K562 (cell line): Measurements from ENCODE around the gene CYB5RL. TPM values are rescaled to one million over a fixed set of nuclear protein-coding genes. Genes with fewer than 3 reads are reported as not detected.

Experiments
- ATAC-seq: fragments of 200-7000 bp; cut with Tn5 transposase; 3 replicates; pipeline ENCODE4 v1.9.1; 2020; ENCODE audit warnings: moderate library complexity
- BruUV-seq: library from RNA; stranded (reverse); fragments of 400-500 nt; replicated peaks from 2 replicates; lab custom pipeline; 2021; lab: Mats Ljungman, UMichigan
- CTCF ChIA-PET: fragments of 300-600 bp; formaldehyde crosslinking; extraction: SDS; loops from one replicate; lab custom pipeline; 2021; ENCODE audit warnings: low intra/inter-chr PET ratio; lab: Yijun Ruan, JAX
- POLR2A ChIA-PET: fragments of 300-600, 350-650 bp; sonication (Branson Sonifier 250); formaldehyde crosslinking; extraction: SDS; loops from one replicate; lab custom pipeline; 2021; ENCODE audit warnings: antibody characterized with exemption, inconsistent platforms; lab: Yijun Ruan, JAX
- DNase-seq, 4 experiments: peaks; one replicate each; pipeline versions ENCODE4 v3.0.0 to v3.0.0-alpha.2; 2011 to 2018; ENCODE audit warnings: low spot score in 3 of 4, mixed read lengths in 3 of 4; ENCODE audit errors: extremely low read depth in 1 of 4
- FAIRE-seq: peaks from 2 replicates; lab custom pipeline; 2011; peaks lifted over from hg19 to GRCh38; lab: Jason Lieb, UNC
- H2AFZ ChIP-seq: 2 replicates; pipeline ENCODE4 v1.6.0; 2011; ENCODE audit warnings: low read depth, low read length, control low read depth, inconsistent platforms
- H3K27ac ChIP-seq: fragments of 200-600 bp; 3 replicates; pipeline ENCODE4 v1.8.0; 2011; ENCODE audit warnings: low read depth, mild to moderate bottlenecking, control low read depth, inconsistent platforms, low read length, moderate library complexity, mixed read lengths; ENCODE audit errors: extremely low read depth
- H3K27me3 ChIP-seq, 2 experiments: fragments of 300-600 bp in 1 of 2; 2 replicates in 1 of 2; 3 replicates in 1 of 2; pipeline versions ENCODE4 v1.6.0 to v1.8.0; 2011; ENCODE audit warnings: inconsistent platforms in 2 of 2, low read length in 2 of 2, mild to moderate bottlenecking in 1 of 2, mixed read lengths in 1 of 2, moderate library complexity in 1 of 2; ENCODE audit not compliant: control insufficient read depth in 2 of 2, insufficient read depth in 2 of 2
- H3K36me3 ChIP-seq: fragments of 300-600 bp; 3 replicates; pipeline ENCODE4 v1.8.0; 2011; ENCODE audit warnings: mild to moderate bottlenecking, low read length, inconsistent platforms; ENCODE audit not compliant: control insufficient read depth, insufficient read depth
- H3K4me1 ChIP-seq, 2 experiments: fragments of 200-600 bp in 1 of 2; replicated peaks in 1 of 2; 2 replicates in 1 of 2; 3 replicates in 1 of 2; pipeline versions ENCODE4 v1.5.1 to v1.8.0; 2011; ENCODE audit warnings: inconsistent platforms in 2 of 2, low read length in 2 of 2, mild to moderate bottlenecking in 1 of 2, mixed read lengths in 1 of 2, moderate library complexity in 1 of 2; ENCODE audit not compliant: control insufficient read depth in 2 of 2, insufficient read depth in 2 of 2
- H3K4me2 ChIP-seq: 2 replicates; pipeline ENCODE4 v1.6.1; 2011; ENCODE audit warnings: low read length, control low read depth, inconsistent platforms, mixed read lengths; ENCODE audit not compliant: insufficient read depth
- H3K4me3 ChIP-seq: fragments of 200-600 bp; sonication (generic), shearing (Covaris generic); 2 replicates; pipeline ENCODE4 v1.5.1; 2016; ENCODE audit warnings: control low read depth, inconsistent platforms
- H3K79me2 ChIP-seq: fragments of 200-600 bp; 3 replicates; pipeline ENCODE4 v1.8.0; 2011; ENCODE audit warnings: low read length, inconsistent platforms; ENCODE audit not compliant: control insufficient read depth, insufficient read depth
- H3K9ac ChIP-seq, 2 experiments: 2 replicates each; pipeline versions ENCODE4 v1.6.0 to v1.6.1; 2011; ENCODE audit warnings: low read depth in 2 of 2, low read length in 2 of 2, control low read depth in 1 of 2, inconsistent platforms in 1 of 2, mild to moderate bottlenecking in 1 of 2, mixed read lengths in 1 of 2; ENCODE audit not compliant: insufficient read depth in 1 of 2
- H3K9me1 ChIP-seq: one replicate; pipeline ENCODE4 v1.6.0; 2011; ENCODE audit warnings: inconsistent platforms, mild to moderate bottlenecking, low read length, moderate library complexity; ENCODE audit not compliant: control insufficient read depth, insufficient read depth
- H3K9me3 ChIP-seq: replicated peaks from 2 replicates; pipeline ENCODE4 v1.5.1; 2011; ENCODE audit warnings: low read depth, low read length, inconsistent platforms; ENCODE audit not compliant: control insufficient read depth, insufficient read depth
- H4K20me1 ChIP-seq: replicated peaks from 2 replicates; pipeline ENCODE4 v1.6.1; 2011; ENCODE audit warnings: low read length, inconsistent platforms, mixed read lengths; ENCODE audit not compliant: control insufficient read depth, insufficient read depth
- IRF9 ChIP-seq: fragments of 450-650 bp; IDR thresholded peaks from 2 replicates; pipeline ENCODE4 v1.6.1; 2016; ENCODE audit warnings: missing biosample characterization, missing genetic modification characterization
- NFIC ChIP-seq: fragments of 450-650 bp; IDR thresholded peaks from 2 replicates; pipeline ENCODE4 v1.6.1; 2017; ENCODE audit warnings: mild to moderate bottlenecking, inconsistent platforms
- POLR2A ChIP-seq: fragments of 450-650 bp; conservative IDR thresholded peaks from 2 replicates; pipeline ENCODE4 v1.6.1; 2016
- POLR2G ChIP-seq: fragments of 200-400 bp; formaldehyde crosslinking; IDR thresholded peaks from 2 replicates; pipeline ENCODE4 v1.6.1; 2017; ENCODE audit warnings: low read depth, mild to moderate bottlenecking, antibody characterized with exemption, low read length, moderate library complexity
- RFX7 ChIP-seq: fragments of 250-450 bp; sonication (Bioruptor Pico); IDR thresholded peaks from 2 replicates; pipeline ENCODE4 v1.5.1; 2021; ENCODE audit warnings: mild to moderate bottlenecking
- SUPT5H ChIP-seq: fragments of 450-650 bp; IDR thresholded peaks from 2 replicates; pipeline ENCODE4 v1.6.1; 2016
- ZFP36 ChIP-seq: fragments of 150-350 bp; IDR thresholded peaks from 2 replicates; pipeline ENCODE4 v1.6.1; 2018; ENCODE audit warnings: low read length, low read depth; ENCODE audit not compliant: partially characterized antibody
- WGBS: fragments of 100-300 bp; shearing (Covaris generic); methylation state at CpG from one replicate; pipeline ENCODE4 v1.1.6; 2016; ENCODE audit warnings: low coverage, mixed read lengths; ENCODE audit not compliant: insufficient coverage; ENCODE audit errors: missing lambda C conversion rate; 5-methylcytosine and 5-hydroxymethylcytosine counted together
- in situ Hi-C: fragments of 300-500 bp; cut with MboI; formaldehyde crosslinking; loops from 4 replicates; pipeline ENCODE4 v1.15.0; 2018; ENCODE audit warnings: inconsistent platforms, mixed read lengths
- intact Hi-C: fragments of 100-400 bp; cut with micrococcal nuclease; formaldehyde crosslinking; loops from 2 replicates; pipeline ENCODE4 v1.14.2; 2022
- polyA plus RNA-seq, 8 experiments: library from polyadenylated mRNA; depleted of rRNA in 4 of 8; stranded (reverse) in 5 of 8; unstranded in 3 of 8; fragments of >200 nt; fragmentation: Nextera tagmentation in 2 of 8; fragmentation: Illumina TruSeq in 1 of 8; extraction: Ambion mirVana in 2 of 8; extraction: Trizol in 1 of 8; gene quantifications; 2 replicates each; pipeline versions ENCODE4 v1.2.1 to v1.2.3, GENCODE V29; 2011 to 2014; ENCODE audit warnings: inconsistent platforms in 1 of 8, missing spikeins in 1 of 8
- total RNA-seq, 7 experiments: library from RNA; depleted of rRNA in 6 of 7; stranded (reverse); fragments of >200 nt in 6 of 7; fragmentation: Illumina TruSeq in 2 of 7; extraction: Trizol in 2 of 7; gene quantifications; 2 replicates each; pipeline versions ENCODE4 v1.2.1 to v1.2.3, GENCODE V29; 2011 to 2021; ENCODE audit warnings: low replicate concordance in 1 of 7

CYB5RL gene
- total and polyA plus RNA-seq, 9 of the 15 experiments (the other 6 are each of a cell fraction or from before 2014, with no cell fraction given): 7.9 to 18.0 (median 11.2) TPM

- DNase-seq: peak; percentile 47 to 56 (median 50)
- Histone ChIP-seq H3K9ac (peak overlapping the region in 1 of 2 experiments; percentile 22; a peak in 1 of 4 replicates), H3K36me3 (peaks cover 67% of the 10 kb centered on the region; the same call in 2 of the 3 replicates), H3K4me3 (no peak overlapping the region), H3K27me3 (no peaks in the 10 kb centered on the region), H3K4me2 (no peak overlapping the region), H3K27ac (no peak overlapping the region), H3K9me1 (peaks cover 5% of the 10 kb centered on the region), H3K4me1 (peaks cover 0 to 28% of the 10 kb centered on the region in 2 experiments; a peak in 2 of 5 replicates), H2AFZ (no peak overlapping the region), H3K79me2 (no peaks in the 10 kb centered on the region), H4K20me1 (peaks cover 12% of the 10 kb centered on the region; the same call in 1 of the 2 replicates), H3K9me3 (no peaks in the 10 kb centered on the region)
- TF ChIP-seq SUPT5H (peak; percentile 4; the same call in 1 of the 2 replicates), IRF9 (no peak), RFX7 (no peak), POLR2G (peak; percentile 39), POLR2A (peak; percentile 7), NFIC (peak; percentile 54; the same call in 1 of the 2 replicates), ZFP36 (peak; percentile 85)
- in situ Hi-C loops: no loop called here
- WGBS: 87% methylated on average over 7 of the region's 7 CpGs
- peak; percentile 54 for ATAC-seq
- CTCF ChIA-PET: interaction anchor here (0.6 kb wide), 1 partner anchor 22 kb away, joined by 5 read pairs; no protein-coding TSS in a partner anchor
- intact Hi-C loops: no loop called here
- BruUV-seq: no TSS peak
- FAIRE-seq: peak; percentile 78
- POLR2A ChIA-PET: interaction anchor here (0.6 to 15.5 kb wide), 6 partner anchors 9 to 360 kb away, joined by 3 to 148 read pairs (median 4); partner anchors contain the start of genes CYB5RL and MRPL37
These were observed 22.1 kb upstream of the CYB5RL start for GRCh38 chr1:54221867-54222484.
